ENCODE results near the gene DDN.
A peak's percentile ranks its signal among the peaks of the same experiment; 100 is the strongest.

The DDN gene

DNA sequence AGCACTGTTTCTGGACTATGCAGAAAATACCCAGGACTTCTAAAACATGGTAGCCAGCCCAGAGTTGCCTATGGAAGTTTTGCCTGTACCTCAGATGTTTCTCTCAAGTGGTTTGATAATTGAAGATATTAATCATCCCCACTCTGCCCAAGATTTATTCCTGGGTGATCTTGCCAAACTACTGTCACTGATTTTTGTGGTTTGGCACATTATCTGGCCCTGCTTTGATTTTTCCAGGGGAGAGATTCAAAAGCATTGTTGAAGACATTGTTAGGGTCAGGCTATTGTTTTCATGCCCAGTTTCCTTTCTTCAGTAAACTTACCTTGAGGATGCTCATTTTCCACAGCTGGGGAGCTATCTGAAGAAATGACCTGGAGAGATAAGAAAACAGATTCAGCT, 13.6 kb upstream of the DDN start:
- no peaks in the 10 kb centered on the region for H3K9me3 Mint-ChIP-seq
- H3K36me3 Mint-ChIP-seq (ENCODE audit: low read depth), result peaks cover 44% of the 10 kb centered on the region
- H3K27ac Mint-ChIP-seq, result no peak overlapping the region
- DNase-seq, result no peak
- no peak for ATAC-seq
- no peak overlapping the region for H3K4me3 Mint-ChIP-seq
- H3K4me1 Mint-ChIP-seq, result peaks cover 21% of the 10 kb centered on the region
- no peaks in the 10 kb centered on the region for H3K27me3 Mint-ChIP-seq

GRCh38 chr12:49010092-49010668, 11.0 kb upstream of the DDN start:
- H3K4me3 Mint-ChIP-seq, result no peak overlapping the region
- H3K4me1 Mint-ChIP-seq, result peaks cover 2% of the 10 kb centered on the region
- H3K9me3 Mint-ChIP-seq, result no peaks in the 10 kb centered on the region
- no peaks in the 10 kb centered on the region for H3K27me3 Mint-ChIP-seq
- DNase-seq (no peak), ATAC-seq (no peak)
- no peak overlapping the region for H3K27ac Mint-ChIP-seq
- H3K36me3 Mint-ChIP-seq (ENCODE audit: low read depth), result peaks cover 36% of the 10 kb centered on the region

- ATAC-seq (no peak), DNase-seq (no peak)
- Mint-ChIP-seq H3K4me1 (no peaks in the 10 kb centered on the region), H3K9me3 (no peaks in the 10 kb centered on the region), H3K27me3 (no peaks in the 10 kb centered on the region), H3K27ac (no peak overlapping the region), H3K36me3 (ENCODE audit: low read depth) (peaks cover 41% of the 10 kb centered on the region), H3K4me3 (no peak overlapping the region)
Measured at GRCh38 chr12:49008943-49009342, 9.8 kb upstream of the DDN start.

- Mint-ChIP-seq H3K36me3 (ENCODE audit: low read depth) (peaks cover 38% of the 10 kb centered on the region), H3K27me3 (peaks cover 40% of the 10 kb centered on the region), H3K4me1 (peaks cover 33% of the 10 kb centered on the region), H3K27ac (no peak overlapping the region), H3K9me3 (no peaks in the 10 kb centered on the region), H3K4me3 (peak overlapping the region; percentile 71)
- DNase-seq, result no peak
- no peak for ATAC-seq
Measured at GRCh38 chr12:49000346-49000745, 1.2 kb upstream of the DDN start.

GRCh38 chr12:48998497-48999353, 450 bp downstream of the DDN start:
- ATAC-seq (peak; percentile 37), DNase-seq (peak; percentile 47)
- H3K27me3 Mint-ChIP-seq, result peaks cover 54% of the 10 kb centered on the region
- H3K4me1 Mint-ChIP-seq, result peaks cover 36% of the 10 kb centered on the region
- no peak overlapping the region for H3K27ac Mint-ChIP-seq
- peak overlapping the region; percentile 71 for H3K4me3 Mint-ChIP-seq
- no peaks in the 10 kb centered on the region for H3K9me3 Mint-ChIP-seq
- peaks cover 26% of the 10 kb centered on the region for H3K36me3 Mint-ChIP-seq (ENCODE audit: low read depth)

GRCh38 chr12:48997719-48998496, 1.3 kb downstream of the DDN start:
- DNase-seq, result peak; percentile 57
- Mint-ChIP-seq H3K27me3 (peaks cover 61% of the 10 kb centered on the region), H3K9me3 (no peaks in the 10 kb centered on the region), H3K4me1 (peaks cover 36% of the 10 kb centered on the region), H3K4me3 (peak overlapping the region; percentile 26), H3K36me3 (ENCODE audit: low read depth) (peaks cover 20% of the 10 kb centered on the region), H3K27ac (no peak overlapping the region)
- ATAC-seq, result no peak

DNA sequence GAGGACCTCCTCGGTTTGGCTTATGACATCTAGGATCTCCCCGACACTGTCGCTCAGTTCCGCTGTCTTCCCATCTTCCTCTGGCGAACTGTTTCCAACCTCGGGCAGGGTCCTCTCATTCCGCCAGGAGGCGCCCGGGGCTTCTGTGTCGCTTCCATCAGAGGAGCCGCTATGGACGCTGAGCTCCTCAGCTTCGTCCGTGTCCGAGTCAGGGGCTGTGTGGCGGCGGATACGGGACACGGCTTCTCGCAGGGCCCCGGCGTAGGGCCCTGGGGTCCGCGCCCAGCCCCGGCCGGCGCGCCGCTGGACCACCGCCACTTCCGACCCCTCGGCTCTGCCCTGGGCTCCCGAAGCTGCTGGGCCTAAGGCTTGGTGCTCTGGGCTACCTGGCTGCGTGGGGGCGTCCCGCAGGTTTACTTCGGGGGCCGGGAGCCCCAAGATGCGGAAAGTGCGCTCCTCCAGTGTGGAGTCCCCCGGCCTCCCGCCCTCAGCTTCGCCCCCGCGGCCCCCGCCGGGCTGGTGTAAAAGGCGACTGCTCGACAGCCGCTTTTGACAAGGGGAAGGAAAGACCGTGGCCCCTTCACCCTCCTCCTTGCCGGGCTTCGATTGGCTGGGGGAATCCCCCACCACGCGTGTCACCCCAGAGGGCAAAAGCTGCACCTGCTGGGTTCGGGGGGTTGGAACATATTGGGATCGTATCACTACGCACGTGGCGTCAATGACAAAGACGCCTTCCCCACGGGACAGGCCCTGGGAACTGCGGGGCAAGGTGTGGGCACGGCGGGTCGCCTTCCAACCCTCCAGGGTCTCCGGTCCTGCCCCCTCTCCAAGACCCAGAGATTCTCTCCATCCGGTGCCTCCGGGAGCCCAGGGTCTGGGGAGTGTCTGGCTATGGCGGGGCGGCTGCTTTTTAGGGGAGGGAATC, 2.1 kb downstream of the DDN start:
- no peak overlapping the region for H3K27ac Mint-ChIP-seq
- H3K4me1 Mint-ChIP-seq, result peaks cover 36% of the 10 kb centered on the region
- DNase-seq (peak; percentile 76), ATAC-seq (peak; percentile 27)
- peaks cover 62% of the 10 kb centered on the region for H3K27me3 Mint-ChIP-seq
- peaks cover 12% of the 10 kb centered on the region for H3K36me3 Mint-ChIP-seq (ENCODE audit: low read depth)
- H3K9me3 Mint-ChIP-seq, result no peaks in the 10 kb centered on the region
- H3K4me3 Mint-ChIP-seq, result peak overlapping the region; percentile 42

DNA sequence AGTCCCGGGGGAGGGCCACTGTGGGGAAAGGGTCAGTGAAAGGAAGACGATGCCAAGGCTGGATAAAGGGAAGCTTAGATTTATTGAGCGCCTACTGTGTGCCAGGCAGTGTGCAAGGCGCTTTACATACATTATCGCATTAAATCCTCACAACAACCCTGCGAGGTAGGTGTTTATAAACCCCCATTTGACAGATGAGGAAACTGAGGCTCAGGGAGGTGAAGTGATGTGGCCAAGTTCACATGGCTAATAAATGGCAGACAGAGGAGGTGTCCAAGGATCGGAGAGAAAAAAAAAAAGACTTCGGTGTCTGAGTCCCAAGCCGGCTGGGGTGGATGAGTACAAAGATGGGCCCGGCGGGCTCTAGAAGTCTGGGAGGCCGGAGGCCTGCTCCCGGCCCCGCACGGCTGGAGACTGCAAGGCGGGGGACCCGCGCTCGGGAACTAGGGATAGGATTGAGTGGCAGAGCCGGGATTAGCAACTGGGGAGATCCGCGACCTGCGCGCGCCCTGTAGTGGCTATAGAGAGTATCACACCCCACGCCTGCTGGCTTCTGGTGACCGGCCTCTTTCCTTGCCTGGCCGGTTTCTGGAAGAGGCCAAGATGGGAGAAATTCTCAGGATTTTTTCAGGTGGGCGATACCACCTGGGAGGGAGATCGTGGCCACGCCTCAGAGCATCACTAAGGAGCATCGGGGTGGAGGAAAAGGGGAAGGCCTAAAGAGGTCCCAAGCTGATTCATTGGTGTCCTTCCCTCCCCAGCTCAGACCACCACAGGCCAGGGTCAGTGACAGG, 3.9 kb downstream of the DDN start:
- Mint-ChIP-seq H3K27me3 (peaks cover 63% of the 10 kb centered on the region), H3K36me3 (ENCODE audit: low read depth) (peaks cover 1% of the 10 kb centered on the region), H3K4me3 (peak overlapping the region; percentile 2), H3K9me3 (no peaks in the 10 kb centered on the region), H3K4me1 (peaks cover 30% of the 10 kb centered on the region), H3K27ac (no peak overlapping the region)
- DNase-seq (peak; percentile 67), ATAC-seq (no peak)

GRCh38 chr12:48994224-48995085, 4.7 kb downstream of the DDN start:
- Mint-ChIP-seq H3K27ac (no peak overlapping the region), H3K4me1 (peaks cover 22% of the 10 kb centered on the region), H3K9me3 (no peaks in the 10 kb centered on the region), H3K4me3 (no peak overlapping the region), H3K27me3 (peaks cover 61% of the 10 kb centered on the region), H3K36me3 (ENCODE audit: low read depth) (no peaks in the 10 kb centered on the region)
- no peak for DNase-seq
- ATAC-seq, result no peak

DNA sequence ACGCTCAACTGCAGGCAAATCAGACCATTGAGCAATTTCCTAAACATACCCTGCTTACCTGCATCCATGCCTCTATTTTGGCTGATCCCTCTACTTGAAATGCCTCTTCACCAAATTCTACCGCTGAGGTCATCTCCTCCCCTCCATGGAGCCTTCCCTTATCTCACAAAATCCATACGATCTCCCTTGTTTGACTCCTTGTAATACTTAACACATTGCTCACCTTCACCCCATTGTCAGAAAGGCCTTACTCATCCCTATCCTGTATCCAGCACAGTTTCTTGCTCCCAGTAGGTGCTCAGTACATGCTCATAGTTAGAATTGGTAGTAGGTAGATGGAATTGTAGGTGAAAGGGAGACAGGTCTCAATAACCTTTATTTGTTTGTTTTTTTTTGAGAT, 5.4 kb downstream of the DDN start:
- Mint-ChIP-seq H3K4me1 (peaks cover 20% of the 10 kb centered on the region), H3K27me3 (peaks cover 66% of the 10 kb centered on the region), H3K9me3 (no peaks in the 10 kb centered on the region), H3K27ac (no peak overlapping the region), H3K4me3 (no peak overlapping the region), H3K36me3 (ENCODE audit: low read depth) (no peaks in the 10 kb centered on the region)
- no peak for DNase-seq
- ATAC-seq, result no peak

DNA sequence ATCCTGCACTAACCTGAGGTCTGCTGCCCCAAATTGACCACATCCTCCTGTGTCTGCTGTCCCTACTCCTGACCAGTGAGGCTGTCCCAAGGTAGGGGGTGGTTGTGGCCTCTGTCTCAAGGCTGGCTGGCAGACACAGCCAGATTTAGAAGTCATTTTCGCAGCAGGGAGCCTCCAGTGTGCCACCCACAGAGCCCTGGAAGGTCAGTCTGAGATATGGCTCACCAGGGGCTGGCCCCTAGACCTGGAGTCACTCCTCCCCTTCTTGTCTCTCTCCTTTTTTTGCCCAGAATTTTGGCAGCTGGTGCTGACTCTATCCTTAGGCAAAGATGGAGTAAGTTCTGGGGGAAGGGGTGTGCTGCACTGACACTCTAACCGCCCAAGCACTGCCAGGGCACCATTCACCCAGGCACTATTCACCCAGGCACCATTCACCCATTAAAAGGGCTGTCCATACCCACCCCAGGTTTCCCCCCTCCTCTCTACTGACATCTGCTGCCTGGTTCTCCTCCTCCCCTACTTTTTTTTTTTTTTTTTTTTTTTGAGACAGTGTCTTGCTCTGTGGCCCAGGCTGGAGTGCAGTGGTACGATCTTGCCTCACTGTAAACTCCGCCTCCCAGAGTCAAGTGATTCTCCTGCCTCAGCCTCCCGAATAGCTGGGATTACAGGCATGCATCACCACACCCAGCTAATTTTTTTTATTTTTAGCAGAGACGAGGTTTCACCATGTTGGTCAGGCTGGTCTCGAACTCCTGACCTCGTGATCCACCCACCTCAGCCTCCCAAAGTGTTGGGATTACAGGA, 7.7 kb downstream of the DDN start:
- ATAC-seq, result no peak
- DNase-seq, result no peak
- Mint-ChIP-seq H3K36me3 (ENCODE audit: low read depth) (no peaks in the 10 kb centered on the region), H3K27me3 (peaks cover 69% of the 10 kb centered on the region), H3K4me1 (peaks cover 10% of the 10 kb centered on the region), H3K9me3 (no peaks in the 10 kb centered on the region), H3K27ac (no peak overlapping the region), H3K4me3 (no peak overlapping the region)

DNA sequence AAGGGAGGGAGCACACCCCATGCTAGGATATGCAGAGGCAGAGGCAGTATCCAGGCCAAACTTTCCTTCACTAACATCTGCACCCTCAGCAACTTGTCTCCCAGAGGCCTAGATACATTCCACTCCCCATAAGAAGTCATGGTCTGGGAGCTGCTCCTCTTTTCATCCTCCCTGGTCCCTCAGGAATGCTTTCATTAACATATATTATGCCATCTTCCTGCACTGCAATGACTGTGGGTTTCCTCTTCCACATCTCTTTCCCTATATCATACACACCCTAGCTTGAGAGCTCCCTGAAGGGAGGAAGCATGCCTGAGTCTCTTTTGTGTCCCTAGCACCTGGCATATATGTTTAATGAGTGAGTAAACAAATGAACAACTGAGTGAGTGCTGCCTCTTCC, 8.6 kb downstream of the DDN start:
- Mint-ChIP-seq H3K27me3 (peaks cover 68% of the 10 kb centered on the region), H3K4me3 (no peak overlapping the region), H3K4me1 (peaks cover 6% of the 10 kb centered on the region), H3K9me3 (no peaks in the 10 kb centered on the region), H3K36me3 (ENCODE audit: low read depth) (no peaks in the 10 kb centered on the region), H3K27ac (no peak overlapping the region)
- ATAC-seq (no peak), DNase-seq (no peak)

Data from activated naive CD8-positive, alpha-beta T cell treated with anti-CD3 and anti-CD28 coated beads, Interleukin-2, amount 50 U/mL, for 24 hours (primary cell).